Measurements from ENCODE around the gene FOSB. TPM values are rescaled to one million over a fixed set of nuclear protein-coding genes. Genes with fewer than 3 reads are reported as not detected.

Gene FOSB
- total and polyA plus RNA-seq, 7 donors, result 0.32 to 9.4 (median 1.5) TPM

DNA sequence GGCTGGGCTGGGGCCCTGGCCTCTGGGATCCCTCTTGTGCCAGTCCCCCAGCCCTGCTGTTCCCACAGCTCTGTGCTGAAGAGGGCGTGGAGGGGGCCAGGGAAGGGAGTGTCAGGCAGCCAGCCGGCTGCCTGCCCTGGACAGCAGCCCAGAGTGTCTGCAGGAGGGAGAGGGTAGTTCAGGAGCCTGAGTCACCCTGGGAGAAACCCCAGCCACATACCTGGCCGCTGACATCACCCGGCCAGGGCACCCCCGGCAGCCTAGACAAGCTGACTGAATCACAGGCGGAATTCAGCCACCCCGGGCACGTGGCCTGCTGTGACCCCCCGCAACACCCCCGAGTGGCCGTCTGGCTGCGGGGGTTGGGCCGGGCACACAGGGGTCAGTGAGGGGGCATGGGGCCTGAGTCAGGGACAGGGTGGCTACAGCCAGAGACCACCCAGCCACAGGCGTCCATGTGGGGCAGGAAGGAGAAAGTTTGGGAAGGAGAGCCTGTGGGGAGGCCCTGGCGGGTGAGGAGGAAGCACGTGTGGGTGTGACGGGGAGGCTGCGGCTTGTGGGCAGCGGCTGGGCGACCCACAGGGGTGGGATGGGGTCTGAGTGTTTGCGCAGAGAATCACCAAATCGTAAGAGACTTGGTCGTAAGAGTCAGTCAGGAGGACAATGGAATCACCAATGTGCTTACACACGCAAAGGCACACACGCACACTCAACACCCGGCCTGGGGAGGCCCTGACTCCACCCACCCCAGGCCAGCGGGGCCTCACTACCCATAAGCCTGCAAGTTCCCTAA is 11.9 kb upstream of the FOSB start:
- WGBS, 3 donors, result 13 to 18% (median 16%) methylated on average over 25 to 27 of the region's 27 CpGs
- Histone ChIP-seq H3K36me3 (ENCODE audit: insufficient read depth in 1 of 2, low read depth in 1 of 2) (no peaks in the 10 kb centered on the region), H3K4me3 (peak overlapping the region; percentile 46), H3K9me3 (no peaks in the 10 kb centered on the region), H3K27me3 (ENCODE audit: insufficient read depth in 3 of 3, low read length in 2 of 3) (no peaks in the 10 kb centered on the region), H3K4me1 (peaks cover 37% of the 10 kb centered on the region), H3K27ac (peak overlapping the region; percentile 88)
- intact Hi-C loops (cut with DNase I), result no loop called here
- TF ChIP-seq, protein P1, sequence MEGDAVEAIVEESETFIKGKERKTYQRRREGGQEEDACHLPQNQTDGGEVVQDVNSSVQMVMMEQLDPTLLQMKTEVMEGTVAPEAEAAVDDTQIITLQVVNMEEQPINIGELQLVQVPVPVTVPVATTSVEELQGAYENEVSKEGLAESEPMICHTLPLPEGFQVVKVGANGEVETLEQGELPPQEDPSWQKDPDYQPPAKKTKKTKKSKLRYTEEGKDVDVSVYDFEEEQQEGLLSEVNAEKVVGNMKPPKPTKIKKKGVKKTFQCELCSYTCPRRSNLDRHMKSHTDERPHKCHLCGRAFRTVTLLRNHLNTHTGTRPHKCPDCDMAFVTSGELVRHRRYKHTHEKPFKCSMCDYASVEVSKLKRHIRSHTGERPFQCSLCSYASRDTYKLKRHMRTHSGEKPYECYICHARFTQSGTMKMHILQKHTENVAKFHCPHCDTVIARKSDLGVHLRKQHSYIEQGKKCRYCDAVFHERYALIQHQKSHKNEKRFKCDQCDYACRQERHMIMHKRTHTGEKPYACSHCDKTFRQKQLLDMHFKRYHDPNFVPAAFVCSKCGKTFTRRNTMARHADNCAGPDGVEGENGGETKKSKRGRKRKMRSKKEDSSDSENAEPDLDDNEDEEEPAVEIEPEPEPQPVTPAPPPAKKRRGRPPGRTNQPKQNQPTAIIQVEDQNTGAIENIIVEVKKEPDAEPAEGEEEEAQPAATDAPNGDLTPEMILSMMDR (IDR thresholded peaks at IDR 0.05), result no peak
- DNase-seq, result peak; percentile 94 to 97
- ATAC-seq, result peak; percentile 95 to 97 (median 95)

DNA sequence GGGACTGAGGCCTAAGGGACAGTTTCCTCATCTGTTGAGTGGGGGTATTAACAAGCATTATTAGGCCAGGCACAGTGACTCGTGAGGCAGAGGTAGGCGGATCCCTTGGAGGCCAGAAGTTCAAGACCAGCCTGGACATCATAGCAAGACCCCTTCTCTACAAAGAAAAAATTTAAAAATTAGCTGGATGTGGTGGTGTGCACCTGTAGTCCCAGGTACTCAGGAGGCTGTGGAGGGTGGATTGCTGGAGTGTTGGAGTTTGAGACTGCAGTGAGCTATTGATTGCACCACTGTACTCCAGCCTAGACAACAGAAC is 11.3 kb upstream of the FOSB start:
- H3K27me3 ChIP-seq (ENCODE audit: insufficient read depth in 3 of 3, low read length in 2 of 3), result no peaks in the 10 kb centered on the region
- no peaks in the 10 kb centered on the region for H3K36me3 ChIP-seq (ENCODE audit: insufficient read depth in 1 of 2, low read depth in 1 of 2)
- H3K27ac ChIP-seq, result peak overlapping the region; percentile 88
- ATAC-seq (no peak), DNase-seq (no peak)
- H3K9me3 ChIP-seq, result no peaks in the 10 kb centered on the region
- intact Hi-C loops (cut with DNase I), result no loop called here
- H3K4me1 ChIP-seq, result peaks cover 37% of the 10 kb centered on the region
- WGBS, 3 donors, result 65 to 73% (median 69%) methylated on average over 2 of the region's 2 CpGs
- TF ChIP-seq, protein P1 (IDR thresholded peaks at IDR 0.05), result no peak
- no peak overlapping the region for H3K4me3 ChIP-seq

DNA sequence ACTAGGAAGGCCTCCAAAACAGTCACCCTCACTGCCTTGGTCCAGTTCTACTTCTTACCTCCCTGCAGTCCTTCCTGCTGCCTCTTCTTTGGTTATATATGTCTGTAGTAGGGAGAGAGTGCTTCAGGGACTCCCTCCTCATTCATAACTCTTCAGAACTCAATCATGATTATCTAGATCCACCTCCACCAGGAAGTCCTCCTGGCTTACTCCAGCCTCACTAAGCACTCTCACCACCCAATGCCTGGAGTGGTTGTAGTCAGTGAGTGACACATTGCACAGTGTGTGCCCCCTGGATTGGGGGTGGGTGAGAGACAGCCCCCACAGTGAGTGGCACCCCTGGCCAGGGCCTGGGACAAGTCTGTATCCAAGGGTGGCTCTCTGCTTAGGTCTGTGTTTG is 10.0 kb upstream of the FOSB start:
- Histone ChIP-seq H3K4me3 (no peak overlapping the region), H3K4me1 (peaks cover 37% of the 10 kb centered on the region), H3K9me3 (no peaks in the 10 kb centered on the region), H3K36me3 (ENCODE audit: insufficient read depth in 1 of 2, low read depth in 1 of 2) (no peaks in the 10 kb centered on the region), H3K27me3 (ENCODE audit: insufficient read depth in 3 of 3, low read length in 2 of 3) (no peaks in the 10 kb centered on the region), H3K27ac (no peak overlapping the region)
- intact Hi-C loops (cut with DNase I), result no loop called here
- TF ChIP-seq, protein P1 (IDR thresholded peaks at IDR 0.05), result no peak
- ATAC-seq (no peak), DNase-seq (no peak)

DNA sequence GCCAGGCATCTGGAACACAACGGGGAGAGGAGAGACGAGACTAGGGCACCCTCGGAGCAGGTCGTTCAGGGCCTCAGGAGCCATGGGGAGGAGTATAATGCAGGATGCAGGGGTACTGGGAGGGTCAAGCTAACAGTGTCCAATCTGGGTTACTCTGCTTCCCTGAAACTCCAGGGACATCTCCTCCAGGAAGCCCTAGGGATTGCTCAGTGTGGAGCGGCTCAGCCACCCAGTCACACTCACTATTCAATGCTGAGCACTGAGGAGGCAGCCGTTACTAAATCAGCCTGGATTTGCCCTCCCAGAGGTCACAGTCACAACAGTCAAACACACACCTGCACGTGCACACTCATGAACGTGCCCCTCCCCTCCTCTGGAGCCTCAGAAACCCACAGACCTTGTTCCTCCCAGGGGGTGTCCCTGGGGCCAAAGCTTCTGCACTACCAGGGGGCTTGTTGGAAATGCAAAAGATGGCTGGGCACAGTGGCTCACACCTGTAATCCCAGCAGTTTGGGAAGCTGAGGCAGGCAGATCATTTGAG is 6.9 kb upstream of the FOSB start:
- Histone ChIP-seq H3K4me1 (peaks cover 9% of the 10 kb centered on the region), H3K4me3 (no peak overlapping the region), H3K9me3 (no peaks in the 10 kb centered on the region), H3K27ac (no peak overlapping the region), H3K36me3 (ENCODE audit: insufficient read depth in 1 of 2, low read depth in 1 of 2) (no peaks in the 10 kb centered on the region), H3K27me3 (ENCODE audit: insufficient read depth in 3 of 3, low read length in 2 of 3) (no peaks in the 10 kb centered on the region)
- intact Hi-C loops (cut with DNase I), result no loop called here
- 45 to 55% (median 51%) methylated on average over 8 of the region's 8 CpGs for WGBS, 3 donors
- TF ChIP-seq, protein P1 (IDR thresholded peaks at IDR 0.05), result no peak
- DNase-seq, result no peak
- no peak for ATAC-seq

DNA sequence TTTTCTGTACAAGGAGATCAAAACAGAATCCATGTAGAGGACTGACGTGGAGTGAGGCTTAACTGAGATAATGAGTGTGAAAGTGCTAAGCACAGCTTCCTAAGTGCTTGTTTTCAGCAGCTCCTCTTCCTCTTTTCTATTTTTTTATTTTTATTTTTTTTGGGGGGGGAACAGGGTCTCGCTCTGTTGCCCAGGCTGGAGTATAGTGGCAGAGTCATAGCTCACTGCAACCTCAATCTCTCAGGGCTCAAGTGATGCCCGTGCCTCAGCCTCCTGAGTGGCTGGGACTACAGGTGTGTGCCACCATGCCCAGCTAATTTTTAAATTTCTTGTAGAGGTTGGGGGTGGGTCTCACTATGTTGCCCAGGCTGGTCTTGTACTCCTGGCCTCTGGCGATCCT is 5.6 kb upstream of the FOSB start:
- TF ChIP-seq, protein P1 (IDR thresholded peaks at IDR 0.05), result no peak

More for the DNA sequence above, 5.6 kb upstream of the FOSB start:
- ATAC-seq, result no peak
- peaks cover 3% of the 10 kb centered on the region for H3K4me1 ChIP-seq
- H3K27ac ChIP-seq, result no peak overlapping the region
- no peak overlapping the region for H3K4me3 ChIP-seq
- no peaks in the 10 kb centered on the region for H3K36me3 ChIP-seq (ENCODE audit: insufficient read depth in 1 of 2, low read depth in 1 of 2)
- no peaks in the 10 kb centered on the region for H3K27me3 ChIP-seq (ENCODE audit: insufficient read depth in 3 of 3, low read length in 2 of 3)
- intact Hi-C loops (cut with DNase I), result no loop called here
- no peaks in the 10 kb centered on the region for H3K9me3 ChIP-seq
- no peak for DNase-seq
- 62 to 72% (median 67%) methylated on average over 4 of the region's 4 CpGs for WGBS, 3 donors

All from psoas muscle (tissue), 8 donors.